Stimulated activated CD8-positive, alpha-beta memory T cell treated with anti-CD3 and anti-CD28 coated beads, Interleukin-4, amount 100 ng/mL, for 24 hours (primary cell): ENCODE measurements around the gene PHF14.
A peak's percentile ranks its signal among the peaks of the same experiment; 100 is the strongest.
"Not testable (repeated sequence)": the region's sequence is repeated elsewhere in the genome, so short reads cannot be mapped to it uniquely, and the experiment has no call there.

ENCODE experiments used
- DNase-seq: peaks from one replicate; pipeline ENCODE4 v3.0.0-alpha.2; 2020; ENCODE audit warnings: low read depth

The PHF14 gene

GRCh38 chr7:10973061-10973941, at the start of gene PHF14:
PHF14 (plus strand) TSS chr7:10973872; CDS start chr7:10974324, 452 bp downstream.
- peak; percentile 88 for DNase-seq

GRCh38 chr7:10924370-10924769, 49.3 kb upstream of the PHF14 start:
- no peak for DNase-seq

GRCh38 chr7:10928203-10928602, 45.5 kb upstream of the PHF14 start:
- not testable (repeated sequence) for DNase-seq

GRCh38 chr7:10930551-10930950, 43.1 kb upstream of the PHF14 start:
- no peak for DNase-seq

GRCh38 chr7:10931161-10931560, 42.5 kb upstream of the PHF14 start:
- DNase-seq, result no peak

- DNase-seq, result no peak
Observed at GRCh38 chr7:10934292-10934691, 39.4 kb upstream of the PHF14 start.

- DNase-seq, result no peak
Observed at GRCh38 chr7:10939237-10939910, 34.3 kb upstream of the PHF14 start.

GRCh38 chr7:10939911-10940703, 33.6 kb upstream of the PHF14 start:
- DNase-seq, result peak; percentile 82

GRCh38 chr7:10940704-10941355, 32.8 kb upstream of the PHF14 start:
- DNase-seq, result no peak

- DNase-seq, result no peak
Observed at GRCh38 chr7:10950494-10950893, 23.2 kb upstream of the PHF14 start.

- not testable (repeated sequence) for DNase-seq
Observed at GRCh38 chr7:10950974-10951578, 22.6 kb upstream of the PHF14 start.

- DNase-seq, result no peak
Observed at GRCh38 chr7:10952588-10952987, 21.1 kb upstream of the PHF14 start.

- not testable (repeated sequence) for DNase-seq
Observed at GRCh38 chr7:10953078-10953750, 20.5 kb upstream of the PHF14 start.

GRCh38 chr7:10956528-10956927, 17.1 kb upstream of the PHF14 start:
- DNase-seq, result no peak

GRCh38 chr7:10960242-10960641, 13.4 kb upstream of the PHF14 start:
- not testable (repeated sequence) for DNase-seq

GRCh38 chr7:10965016-10965415, 8.7 kb upstream of the PHF14 start:
- not testable (repeated sequence) for DNase-seq

GRCh38 chr7:10972174-10972573, 1.5 kb upstream of the PHF14 start:
- no peak for DNase-seq

- peak; percentile 7 for DNase-seq
Observed at GRCh38 chr7:10973942-10974911, 555 bp downstream of the PHF14 start.

GRCh38 chr7:10977113-10977512, 3.4 kb downstream of the PHF14 start:
- no peak for DNase-seq

GRCh38 chr7:10981317-10981716, 7.6 kb downstream of the PHF14 start:
- no peak for DNase-seq
